22Rv1 (cell line): ENCODE measurements around the gene CNPY1.

Experiments used
- ZFX ChIP-seq: fragments of 450-650 bp; IDR thresholded peaks from 2 replicates; pipeline ENCODE4 v1.6.1; 2017; ENCODE audit warnings: antibody characterized with exemption, borderline replicate concordance
- TF ChIP-seq, protein P1 (sequence below): fragments of 450-650 bp; IDR thresholded peaks from 2 replicates; pipeline ENCODE4 v1.5.1; 2017; ENCODE audit warnings: mild to moderate bottlenecking

DNA sequence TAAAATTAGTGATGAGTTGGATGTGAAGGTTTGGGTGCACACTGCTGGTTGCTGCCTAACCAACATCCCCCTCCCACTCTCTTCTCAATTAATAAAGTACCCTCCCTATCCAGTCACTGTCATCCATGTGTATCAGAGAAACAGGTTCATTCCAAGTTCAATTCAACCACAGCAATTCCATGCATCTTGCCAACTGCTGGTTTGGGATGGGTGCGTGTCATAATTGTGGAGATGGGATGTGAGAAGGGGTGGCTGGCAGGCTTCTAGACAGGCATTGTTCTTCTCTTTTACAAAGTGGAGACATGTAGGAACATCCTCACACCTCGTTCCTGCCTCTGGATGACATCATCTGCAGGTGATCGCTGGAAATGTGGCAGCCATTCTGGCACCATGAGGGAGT is 7.5 kb upstream of the CNPY1 start:
- TF ChIP-seq, protein P1, sequence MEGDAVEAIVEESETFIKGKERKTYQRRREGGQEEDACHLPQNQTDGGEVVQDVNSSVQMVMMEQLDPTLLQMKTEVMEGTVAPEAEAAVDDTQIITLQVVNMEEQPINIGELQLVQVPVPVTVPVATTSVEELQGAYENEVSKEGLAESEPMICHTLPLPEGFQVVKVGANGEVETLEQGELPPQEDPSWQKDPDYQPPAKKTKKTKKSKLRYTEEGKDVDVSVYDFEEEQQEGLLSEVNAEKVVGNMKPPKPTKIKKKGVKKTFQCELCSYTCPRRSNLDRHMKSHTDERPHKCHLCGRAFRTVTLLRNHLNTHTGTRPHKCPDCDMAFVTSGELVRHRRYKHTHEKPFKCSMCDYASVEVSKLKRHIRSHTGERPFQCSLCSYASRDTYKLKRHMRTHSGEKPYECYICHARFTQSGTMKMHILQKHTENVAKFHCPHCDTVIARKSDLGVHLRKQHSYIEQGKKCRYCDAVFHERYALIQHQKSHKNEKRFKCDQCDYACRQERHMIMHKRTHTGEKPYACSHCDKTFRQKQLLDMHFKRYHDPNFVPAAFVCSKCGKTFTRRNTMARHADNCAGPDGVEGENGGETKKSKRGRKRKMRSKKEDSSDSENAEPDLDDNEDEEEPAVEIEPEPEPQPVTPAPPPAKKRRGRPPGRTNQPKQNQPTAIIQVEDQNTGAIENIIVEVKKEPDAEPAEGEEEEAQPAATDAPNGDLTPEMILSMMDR, result no peak
- no peak for TF ChIP-seq ZFX
